Stomach (tissue), 9 donors: ENCODE data around the gene SGMS1. TPM values are rescaled to one million over a fixed set of nuclear protein-coding genes. Genes with fewer than 3 reads are reported as not detected.

Experiments used
- DNase-seq, 2 donors: peaks; one replicate each; pipeline versions ENCODE4 v3.0.0 to v3.0.0-alpha.2; 2013 to 2019
- H3K27ac ChIP-seq, 5 donors: fragments of 200-600 bp in 4 of 5; sonication (generic) in 4 of 5; one replicate each; pipeline ENCODE4 v1.5.1; 2013 to 2019; ENCODE audit warnings: mild to moderate bottlenecking in 1 of 5, moderate library complexity in 1 of 5
- H3K27me3 ChIP-seq, 3 donors: fragments of 200-600 bp; sonication (generic); one replicate each; pipeline ENCODE4 v1.5.1; 2017 to 2019; ENCODE audit warnings: mixed run types in 1 of 3
- H3K36me3 ChIP-seq, 4 donors: fragments of 200-600 bp; sonication (generic); 1 replicate in 3 of 4; 2 replicates in 1 of 4; pipeline ENCODE4 v1.5.1; 2016 to 2019
- H3K4me1 ChIP-seq, 4 donors: fragments of 200-600 bp; sonication (generic); one replicate each; pipeline ENCODE4 v1.5.1; 2016 to 2019
- H3K4me3 ChIP-seq, 4 donors: fragments of 200-600 bp; sonication (generic) in 3 of 4; one replicate each; pipeline ENCODE4 v1.5.1; 2016 to 2019; ENCODE audit warnings: mild to moderate bottlenecking in 1 of 4
- H3K9me3 ChIP-seq, 4 donors: fragments of 200-600 bp; sonication (generic); one replicate each; pipeline ENCODE4 v1.5.1; 2016 to 2019
- CTCF ChIP-seq, 7 experiments: fragments of 450-650 bp in 4 of 7; fragments of 200-600 bp in 3 of 7; sonication (generic) in 3 of 7; IDR thresholded peaks; one replicate each; pipeline ENCODE4 v1.5.1; 2016 to 2019; ENCODE audit warnings: antibody characterized with exemption in 7 of 7, control low read depth in 2 of 7, mild to moderate bottlenecking in 1 of 7
- EP300 ChIP-seq: sonication (generic); formaldehyde crosslinking; IDR thresholded peaks from one replicate; pipeline ENCODE4 v1.6.1; 2017; ENCODE audit warnings: antibody characterized with exemption
- POLR2A ChIP-seq, 4 donors: fragments of 450-650 bp; IDR thresholded peaks; one replicate each; pipeline ENCODE4 v1.6.1; 2016; ENCODE audit warnings: antibody characterized with exemption in 4 of 4, control low read depth in 2 of 4, mild to moderate bottlenecking in 1 of 4, moderate library complexity in 1 of 4
- POLR2AphosphoS5 ChIP-seq, 3 donors: sonication (generic); formaldehyde crosslinking; IDR thresholded peaks; one replicate each; pipeline ENCODE4 v1.6.1; 2016; ENCODE audit warnings: antibody characterized with exemption in 3 of 3
- WGBS, 5 donors: extraction: QIAGEN DNeasy Blood & Tissue Kit in 3 of 5; methylation state at CpG; one replicate each; pipeline versions ENCODE4 v1.1.5 to v1.1.7; 2013 to 2018; 5-methylcytosine and 5-hydroxymethylcytosine counted together
- intact Hi-C: fragments of 100-400 bp; cut with DNase I; formaldehyde crosslinking; loops from one replicate; pipeline ENCODE4 v1.15.1; 2023; ENCODE audit warnings: low total_unique reads
- polyA plus RNA-seq, 3 donors: library from polyadenylated mRNA; stranded (reverse); fragments of 200-250 nt; gene quantifications; one replicate each; pipeline ENCODE4 v1.2.3, GENCODE V29; 2013
- total RNA-seq, 5 donors: library from RNA; depleted of rRNA; stranded (reverse); fragments of >200 nt; gene quantifications; one replicate each; pipeline versions ENCODE4 v1.1.0 to v1.2.3, GENCODE V29; 2014 to 2016
- donor health status: healthy with polysubstance abuse.
- donor health status: Bipolar disorder and iron deficiency.
- donor health status: healthy.

SGMS1 gene
- total and polyA plus RNA-seq, 8 donors = 6.2 to 229 (median 49.6) TPM

GRCh38 chr10:50517626-50518025, 106.1 kb downstream of the SGMS1 start:
- H3K36me3 ChIP-seq = peaks cover 0 to 11% (median 7%) of the 10 kb centered on the region in 4 donors
- no peak for TF ChIP-seq EP300
- no peak for TF ChIP-seq CTCF (IDR thresholded peaks at IDR 0.05)
- no peak for TF ChIP-seq POLR2AphosphoS5 (IDR thresholded peaks at IDR 0.05)
- no peak for TF ChIP-seq POLR2A (IDR thresholded peaks at IDR 0.05)
- H3K9me3 ChIP-seq = no peaks in the 10 kb centered on the region
- no peak for DNase-seq
- H3K27ac ChIP-seq = no peak overlapping the region
- H3K4me1 ChIP-seq = peaks cover 2 to 13% (median 6%) of the 10 kb centered on the region in 4 donors
- 69 to 79% (median 74%) methylated on average over 3 of the region's 3 CpGs for WGBS, 5 donors
- intact Hi-C loops = no loop called here
- H3K27me3 ChIP-seq = no peaks in the 10 kb centered on the region
- H3K4me3 ChIP-seq = no peak overlapping the region

DNA sequence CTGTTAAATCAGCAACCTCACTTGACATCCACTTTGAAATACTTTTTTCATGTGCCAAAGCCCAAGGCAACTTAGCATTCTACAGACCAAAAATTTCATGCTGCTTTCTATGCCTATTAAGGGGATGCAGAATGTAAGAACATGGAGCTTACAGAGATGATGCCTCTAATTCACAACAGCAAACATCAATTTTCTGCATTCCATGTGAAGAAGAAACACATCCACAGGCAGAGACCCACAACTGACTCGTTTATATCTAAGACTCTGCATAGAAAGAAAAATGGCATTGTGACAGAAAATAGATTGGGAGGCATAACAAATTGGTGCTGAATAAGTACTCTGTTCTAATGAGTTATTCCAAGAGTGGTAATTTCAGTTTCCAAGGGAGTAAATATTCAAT, 107.6 kb downstream of the SGMS1 start:
- no peak for DNase-seq
- peaks cover 13 to 28% (median 20%) of the 10 kb centered on the region in 4 donors for H3K4me1 ChIP-seq
- no peak overlapping the region for H3K4me3 ChIP-seq
- WGBS, 5 donors = 58 to 68% (median 65%) methylated on average over 1 of the region's 1 CpG
- intact Hi-C loops = no loop called here
- H3K9me3 ChIP-seq = no peaks in the 10 kb centered on the region
- H3K27ac ChIP-seq = no peak overlapping the region
- peaks cover 0 to 11% (median 7%) of the 10 kb centered on the region in 4 donors for H3K36me3 ChIP-seq
- TF ChIP-seq POLR2AphosphoS5 (IDR thresholded peaks at IDR 0.05) = no peak
- TF ChIP-seq EP300 = no peak
- H3K27me3 ChIP-seq = no peaks in the 10 kb centered on the region

DNA sequence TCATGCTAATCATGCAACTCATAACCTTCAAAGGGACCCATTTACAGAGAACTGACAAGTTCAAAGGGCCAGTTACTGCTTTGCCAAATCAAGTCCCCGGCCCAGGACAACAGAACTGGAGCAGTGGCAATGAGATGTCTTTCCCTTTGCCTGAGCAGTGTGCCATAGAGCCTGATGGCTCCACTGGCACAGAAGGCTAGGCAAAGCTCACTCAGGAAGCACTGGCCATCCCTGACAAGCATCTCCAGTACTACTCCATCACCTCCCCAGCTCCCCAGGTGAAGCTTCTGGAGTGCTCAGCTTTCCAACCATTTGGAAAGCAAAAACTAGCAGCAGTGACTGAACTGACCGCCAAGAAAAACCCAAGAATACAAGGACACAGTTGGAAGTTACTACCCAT, 108.3 kb downstream of the SGMS1 start:
- TF ChIP-seq POLR2A (IDR thresholded peaks at IDR 0.05) (no peak), CTCF (IDR thresholded peaks at IDR 0.05) (no peak), POLR2AphosphoS5 (IDR thresholded peaks at IDR 0.05) (no peak), EP300 (no peak)
- DNase-seq = no peak
- WGBS, 5 donors = 84 to 98% (median 93%) methylated on average over 2 of the region's 2 CpGs
- Histone ChIP-seq H3K36me3 (peaks cover 0 to 11% (median 7%) of the 10 kb centered on the region in 4 donors), H3K4me1 (peaks cover 13 to 34% (median 23%) of the 10 kb centered on the region in 4 donors), H3K9me3 (no peaks in the 10 kb centered on the region), H3K4me3 (no peak overlapping the region), H3K27me3 (no peaks in the 10 kb centered on the region), H3K27ac (no peak overlapping the region)
- intact Hi-C loops = no loop called here

DNA sequence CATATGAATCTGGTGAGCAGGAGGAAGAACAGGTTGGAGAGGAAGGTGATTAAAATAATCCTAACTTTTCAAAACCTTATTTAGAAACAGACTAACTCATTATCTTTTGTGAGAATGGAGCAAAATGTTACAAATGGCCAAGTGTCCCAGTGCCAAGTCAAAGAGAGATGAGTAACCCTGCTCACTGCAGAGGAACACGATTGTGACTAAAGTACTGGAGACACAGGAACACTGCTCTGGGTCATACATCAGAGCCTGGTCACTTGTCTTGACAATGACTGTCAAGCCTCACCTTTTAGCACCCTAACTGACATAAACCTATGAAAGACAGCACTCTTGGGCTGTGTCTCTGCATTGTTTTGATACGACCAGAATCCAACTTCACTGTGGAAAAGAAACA, 108.8 kb downstream of the SGMS1 start:
- peaks cover 13 to 37% (median 25%) of the 10 kb centered on the region in 4 donors for H3K4me1 ChIP-seq
- DNase-seq = no peak
- TF ChIP-seq CTCF (IDR thresholded peaks at IDR 0.05) = no peak
- no peaks in the 10 kb centered on the region for H3K9me3 ChIP-seq
- H3K36me3 ChIP-seq = peaks cover 0 to 11% (median 7%) of the 10 kb centered on the region in 4 donors
- no peak overlapping the region for H3K4me3 ChIP-seq
- H3K27me3 ChIP-seq = no peaks in the 10 kb centered on the region
- intact Hi-C loops = no loop called here
- no peak overlapping the region for H3K27ac ChIP-seq
- 55 to 75% (median 71%) methylated on average over 2 of the region's 2 CpGs for WGBS, 5 donors

DNA sequence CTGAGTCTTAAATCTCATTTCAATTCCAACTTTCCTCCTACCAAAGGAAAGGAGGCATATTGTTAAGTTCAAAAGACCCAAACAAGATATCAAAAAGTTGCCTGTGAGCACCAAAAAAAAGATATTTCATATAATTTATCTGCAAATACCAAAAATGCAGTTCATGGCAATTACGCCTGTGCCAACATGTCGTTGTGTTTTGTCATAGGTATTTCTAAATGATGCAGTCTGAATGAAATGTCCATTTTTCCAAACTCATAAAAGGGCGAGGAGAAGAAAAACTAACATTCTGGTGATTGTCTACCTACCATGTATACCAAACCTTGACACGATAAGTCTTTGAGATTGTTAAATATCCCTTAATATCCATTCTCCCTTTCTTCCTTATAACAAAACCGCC, 109.8 kb downstream of the SGMS1 start:
- Histone ChIP-seq H3K27me3 (no peaks in the 10 kb centered on the region), H3K36me3 (peaks cover 0 to 3% (median under 1%) of the 10 kb centered on the region in 4 donors), H3K27ac (no peak overlapping the region), H3K4me3 (no peak overlapping the region), H3K9me3 (no peaks in the 10 kb centered on the region), H3K4me1 (peaks cover 13 to 48% (median 30%) of the 10 kb centered on the region in 4 donors)
- WGBS, 5 donors = 76 to 93% (median 79%) methylated on average over 5 of the region's 5 CpGs
- intact Hi-C loops = no loop called here
- DNase-seq = no peak
- no peak for TF ChIP-seq EP300
- no peak for TF ChIP-seq CTCF (IDR thresholded peaks at IDR 0.05)
- TF ChIP-seq POLR2AphosphoS5 (IDR thresholded peaks at IDR 0.05) = no peak
- TF ChIP-seq POLR2A (IDR thresholded peaks at IDR 0.05) = no peak
